RWPE2 (cell line): ENCODE measurements around the gene ARHGEF10L.

Source experiments
- ATAC-seq: fragments of 200-7000 bp; cut with Tn5 transposase; 3 replicates; pipeline ENCODE4 v1.9.1; 2021; ENCODE audit warnings: low read depth
- DNase-seq: peaks from one replicate; pipeline ENCODE4 v3.0.0-alpha.2; 2020; ENCODE audit warnings: low spot score
- H3K27ac ChIP-seq: fragments of 450-650 bp; 2 replicates; pipeline ENCODE4 v1.5.1; 2017; ENCODE audit warnings: mild to moderate bottlenecking; ENCODE audit not compliant: poor library complexity, severe bottlenecking
- H3K27me3 ChIP-seq: fragments of 250-450 bp; sonication (Bioruptor Pico); 2 replicates; pipeline ENCODE4 v1.5.1; 2021; ENCODE audit warnings: mild to moderate bottlenecking, moderate library complexity; ENCODE audit not compliant: insufficient read depth, poor library complexity, severe bottlenecking
- H3K36me3 ChIP-seq: fragments of 250-450 bp; sonication (Bioruptor Pico); 2 replicates; pipeline ENCODE4 v1.5.1; 2020; ENCODE audit warnings: low read depth, mild to moderate bottlenecking, moderate library complexity
- H3K4me1 ChIP-seq: fragments of 250-450 bp; sonication (Bioruptor Pico); 2 replicates; pipeline ENCODE4 v1.5.1; 2021; ENCODE audit warnings: mild to moderate bottlenecking, moderate library complexity; ENCODE audit not compliant: insufficient read depth, poor library complexity, severe bottlenecking
- H3K4me3 ChIP-seq: fragments of 250-450 bp; sonication (Bioruptor Pico); 2 replicates; pipeline ENCODE4 v1.5.1; 2021; ENCODE audit warnings: mild to moderate bottlenecking, moderate library complexity; ENCODE audit not compliant: severe bottlenecking
- H3K9me3 ChIP-seq: fragments of 250-450 bp; sonication (Bioruptor Pico); 2 replicates; pipeline ENCODE4 v1.5.1; 2021; ENCODE audit warnings: mild to moderate bottlenecking, moderate library complexity; ENCODE audit not compliant: severe bottlenecking
- TF ChIP-seq, protein P1 (sequence below): fragments of 450-650 bp; IDR thresholded peaks from one replicate; pipeline ENCODE4 v1.5.1; 2017; ENCODE audit warnings: mild to moderate bottlenecking, moderate library complexity; ENCODE audit not compliant: poor library complexity, severe bottlenecking

ARHGEF10L gene

DNA sequence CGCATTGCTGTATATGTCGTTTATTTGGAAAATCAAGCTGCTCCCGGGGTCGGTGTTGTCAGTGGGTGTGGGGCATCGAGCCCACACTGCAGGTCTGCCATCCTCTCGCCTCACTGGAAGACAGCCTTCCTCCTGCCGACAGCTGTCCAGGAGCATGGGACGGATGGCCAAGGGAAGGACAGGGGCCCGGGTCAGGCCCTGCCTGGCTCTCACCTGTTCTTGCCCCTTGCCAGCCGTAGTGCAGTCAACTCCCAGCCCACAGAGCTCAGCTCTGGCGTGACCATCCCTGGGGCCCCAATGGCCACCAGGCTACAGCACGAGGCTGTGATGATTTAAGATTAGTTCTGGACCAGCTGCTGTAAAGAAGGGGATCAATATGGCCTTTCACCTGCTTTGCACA lies 128.7 kb downstream of the ARHGEF10L start:
- Histone ChIP-seq H3K27ac (no peak overlapping the region), H3K36me3 (no peaks in the 10 kb centered on the region), H3K4me1 (no peaks in the 10 kb centered on the region), H3K27me3 (no peaks in the 10 kb centered on the region), H3K4me3 (no peak overlapping the region), H3K9me3 (no peaks in the 10 kb centered on the region)
- DNase-seq (no peak), ATAC-seq (no peak)
- TF ChIP-seq, protein P1, sequence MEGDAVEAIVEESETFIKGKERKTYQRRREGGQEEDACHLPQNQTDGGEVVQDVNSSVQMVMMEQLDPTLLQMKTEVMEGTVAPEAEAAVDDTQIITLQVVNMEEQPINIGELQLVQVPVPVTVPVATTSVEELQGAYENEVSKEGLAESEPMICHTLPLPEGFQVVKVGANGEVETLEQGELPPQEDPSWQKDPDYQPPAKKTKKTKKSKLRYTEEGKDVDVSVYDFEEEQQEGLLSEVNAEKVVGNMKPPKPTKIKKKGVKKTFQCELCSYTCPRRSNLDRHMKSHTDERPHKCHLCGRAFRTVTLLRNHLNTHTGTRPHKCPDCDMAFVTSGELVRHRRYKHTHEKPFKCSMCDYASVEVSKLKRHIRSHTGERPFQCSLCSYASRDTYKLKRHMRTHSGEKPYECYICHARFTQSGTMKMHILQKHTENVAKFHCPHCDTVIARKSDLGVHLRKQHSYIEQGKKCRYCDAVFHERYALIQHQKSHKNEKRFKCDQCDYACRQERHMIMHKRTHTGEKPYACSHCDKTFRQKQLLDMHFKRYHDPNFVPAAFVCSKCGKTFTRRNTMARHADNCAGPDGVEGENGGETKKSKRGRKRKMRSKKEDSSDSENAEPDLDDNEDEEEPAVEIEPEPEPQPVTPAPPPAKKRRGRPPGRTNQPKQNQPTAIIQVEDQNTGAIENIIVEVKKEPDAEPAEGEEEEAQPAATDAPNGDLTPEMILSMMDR = no peak

DNA sequence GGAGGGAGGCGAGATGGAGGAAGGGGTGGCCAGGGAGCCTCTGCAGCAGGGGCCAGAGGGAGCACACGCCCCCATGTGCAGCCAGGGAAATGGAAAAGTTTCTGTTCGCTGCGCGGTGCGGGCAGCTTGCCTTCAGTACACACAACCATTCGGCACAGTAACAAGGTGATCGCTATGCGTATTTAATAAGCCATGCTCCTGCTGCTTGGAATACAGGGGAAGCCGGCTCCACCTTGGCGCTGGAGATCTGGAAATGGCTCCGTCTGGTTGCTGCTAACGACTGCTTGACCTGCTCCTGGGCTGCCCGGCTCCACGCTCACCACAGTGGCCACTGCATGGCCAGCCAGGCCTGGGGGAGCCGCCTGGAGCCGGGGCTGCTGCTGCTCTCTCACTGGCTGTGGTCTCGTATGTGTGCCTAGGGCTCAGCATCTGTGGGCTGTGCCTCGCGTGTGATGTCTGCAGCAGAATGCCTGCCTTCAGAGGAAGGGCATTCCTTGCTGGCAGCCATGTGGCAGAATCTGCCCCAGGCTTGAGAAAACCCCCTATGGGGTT lies 129.2 kb downstream of the ARHGEF10L start:
- TF ChIP-seq, protein P1 = no peak
- no peak for ATAC-seq
- Histone ChIP-seq H3K9me3 (no peaks in the 10 kb centered on the region), H3K4me3 (no peak overlapping the region), H3K27me3 (no peaks in the 10 kb centered on the region), H3K36me3 (no peaks in the 10 kb centered on the region), H3K27ac (no peak overlapping the region), H3K4me1 (no peaks in the 10 kb centered on the region)
- DNase-seq = no peak

DNA sequence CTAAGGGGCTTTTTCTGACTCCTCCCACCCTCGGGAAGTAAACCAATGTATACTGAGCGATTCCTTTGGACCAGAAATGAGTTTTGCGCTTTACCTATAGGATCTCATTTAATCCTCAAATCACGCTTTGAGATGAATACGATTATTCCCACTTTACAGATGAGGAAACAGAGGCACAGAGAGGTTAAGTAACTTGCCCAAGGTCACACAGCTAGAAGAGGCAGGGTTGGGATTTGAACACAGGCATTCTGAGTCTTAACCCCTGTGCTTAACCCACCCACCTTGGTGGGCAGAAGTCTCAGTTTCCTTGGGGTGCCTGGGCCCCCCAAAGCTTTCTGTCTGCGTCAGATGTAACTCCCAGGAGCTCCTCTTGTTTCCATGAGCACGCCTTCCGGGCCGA lies 129.8 kb downstream of the ARHGEF10L start:
- no peak overlapping the region for H3K4me3 ChIP-seq
- no peak for DNase-seq
- ATAC-seq = no peak
- H3K4me1 ChIP-seq = no peaks in the 10 kb centered on the region
- H3K36me3 ChIP-seq = no peaks in the 10 kb centered on the region
- H3K27me3 ChIP-seq = no peaks in the 10 kb centered on the region
- H3K27ac ChIP-seq = no peak overlapping the region
- no peaks in the 10 kb centered on the region for H3K9me3 ChIP-seq
- TF ChIP-seq, protein P1 = no peak

DNA sequence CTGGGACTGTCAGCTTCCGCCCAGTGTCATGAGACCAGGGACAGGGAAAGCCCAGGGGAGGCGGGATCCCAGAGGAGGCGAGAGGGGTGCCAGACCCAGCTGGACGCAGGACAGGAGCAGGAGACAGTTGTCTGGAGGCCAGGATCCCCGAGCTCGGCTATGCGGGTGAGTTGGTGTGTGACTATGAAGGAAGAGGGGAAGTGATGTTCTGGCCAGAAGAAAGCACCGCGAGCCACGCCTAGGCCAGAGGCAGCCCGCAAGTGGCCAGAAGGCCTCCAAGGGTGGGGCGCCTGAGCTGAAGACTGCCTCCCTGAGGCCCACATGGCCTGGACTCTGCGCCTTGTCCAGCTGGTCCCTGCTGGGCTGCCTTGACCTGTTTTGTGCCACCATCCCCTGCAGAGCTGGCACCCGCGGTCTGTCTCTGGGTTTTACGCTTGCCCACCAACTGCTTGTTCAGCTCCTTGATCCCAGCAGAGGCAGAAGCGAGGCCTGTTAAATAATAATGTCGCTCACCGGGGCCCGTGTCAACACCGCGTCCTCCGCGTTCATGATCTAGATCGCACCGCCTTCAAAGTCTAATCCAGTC lies 130.5 kb downstream of the ARHGEF10L start:
- DNase-seq (no peak), ATAC-seq (no peak)
- Histone ChIP-seq H3K36me3 (no peaks in the 10 kb centered on the region), H3K27me3 (no peaks in the 10 kb centered on the region), H3K4me1 (no peaks in the 10 kb centered on the region), H3K4me3 (no peak overlapping the region), H3K27ac (no peak overlapping the region), H3K9me3 (no peaks in the 10 kb centered on the region)
- TF ChIP-seq, protein P1 = no peak

DNA sequence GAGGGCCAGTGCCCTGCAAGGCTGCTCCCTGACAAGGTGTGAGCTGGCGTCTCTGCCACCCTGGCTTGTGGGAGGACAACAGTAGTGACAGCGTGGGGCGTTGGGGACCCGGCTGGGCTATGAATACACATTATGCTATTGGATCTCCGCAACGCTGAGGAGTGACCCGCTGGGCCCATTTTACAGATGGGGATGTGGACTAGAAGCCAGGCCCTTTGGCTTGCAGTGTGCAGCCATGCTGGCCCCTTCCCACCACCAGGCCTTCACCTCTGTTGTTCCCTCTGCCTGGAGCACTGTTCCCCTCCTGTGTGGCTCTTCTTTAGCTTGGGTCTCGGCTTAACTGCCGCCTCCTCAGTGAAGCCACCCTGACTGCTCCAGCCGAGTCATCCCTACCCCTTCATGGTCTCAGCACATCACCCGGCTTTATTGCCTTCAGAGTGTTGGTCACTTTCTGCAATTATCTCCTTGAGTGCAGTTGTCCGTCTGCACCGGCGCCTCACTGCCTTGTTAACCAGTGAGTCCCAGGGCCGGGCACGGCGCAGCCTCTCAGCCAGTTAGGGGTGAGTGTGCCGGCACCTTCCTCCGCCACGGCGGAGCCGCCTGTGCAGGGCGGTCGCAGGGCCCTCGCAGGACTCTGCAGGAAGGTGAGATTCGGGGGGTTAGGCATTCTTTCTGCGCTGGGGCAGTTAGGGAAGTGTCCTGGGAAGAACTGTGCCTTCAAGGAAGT lies 131.3 kb downstream of the ARHGEF10L start:
- H3K9me3 ChIP-seq = no peaks in the 10 kb centered on the region
- no peaks in the 10 kb centered on the region for H3K27me3 ChIP-seq
- ATAC-seq (no peak), DNase-seq (no peak)
- TF ChIP-seq, protein P1 = no peak
- no peaks in the 10 kb centered on the region for H3K4me1 ChIP-seq
- no peak overlapping the region for H3K4me3 ChIP-seq
- no peak overlapping the region for H3K27ac ChIP-seq
- no peaks in the 10 kb centered on the region for H3K36me3 ChIP-seq
